Measurements from ENCODE around the gene GMPS. TPM values are rescaled to one million over a fixed set of nuclear protein-coding genes. Genes with fewer than 3 reads are reported as not detected.

Gene GMPS
- total and polyA plus RNA-seq, 2 of the 8 experiments (the other 6 are each of a cell fraction or from before 2014, with no cell fraction given): 57.7 to 175 TPM

GRCh38 chr3:155917781-155918180, 47.3 kb downstream of the GMPS start (continued):
- TF ChIP-seq CHD7 (IDR thresholded peaks at IDR 0.05; ENCODE audit: insufficient replicate concordance, low read length) (no peak), BCL11A (IDR thresholded peaks at IDR 0.05; ENCODE audit: low read depth in 2 of 2, low read length in 2 of 2) (no peak), SIX5 (IDR thresholded peaks at IDR 0.05; ENCODE audit: low read depth, low read length) (no peak), FOSL1 (IDR thresholded peaks at IDR 0.05; ENCODE audit: insufficient read depth, low read depth, low read length) (no peak), CHD1 (IDR thresholded peaks at IDR 0.05; ENCODE audit: low read depth, low read length) (no peak), TCF12 (IDR thresholded peaks at IDR 0.05; ENCODE audit: low read depth, low read length) (no peak), RXRA (IDR thresholded peaks at IDR 0.05; ENCODE audit: insufficient read depth, low read depth, low read length) (no peak), GABPA (IDR thresholded peaks at IDR 0.05; ENCODE audit: borderline replicate concordance, insufficient read depth, low read length) (no peak), TBP (IDR thresholded peaks at IDR 0.05; ENCODE audit: low read depth, low read length) (no peak), SRF (IDR thresholded peaks at IDR 0.05; ENCODE audit: low read depth, low read length) (no peak)

Measured in H1 (cell line).